HG03520 (cell line): ENCODE results near the gene FER.

ENCODE experiments used
- ATAC-seq: cut with Tn5 transposase; IDR thresholded peaks from one replicate; pipeline ENCODE4 v1.9.1; 2021; ENCODE audit warnings: mild to moderate bottlenecking, moderate library complexity; ENCODE audit not compliant: unreplicated experiment

Gene FER

GRCh38 chr5:109168151-109168550 is 420.5 kb downstream of the FER start:
- ATAC-seq = no peak

GRCh38 chr5:109170629-109171350 is 423.1 kb downstream of the FER start:
- no peak for ATAC-seq

GRCh38 chr5:109171437-109172073 is 423.9 kb downstream of the FER start:
- ATAC-seq = peak; percentile 80

- no peak for ATAC-seq
Observed at GRCh38 chr5:109173036-109173794, 425.5 kb downstream of the FER start.

- ATAC-seq = no peak
Observed at GRCh38 chr5:109177227-109177626, 429.5 kb downstream of the FER start.

GRCh38 chr5:109177782-109178181 is 430.1 kb downstream of the FER start:
- ATAC-seq = no peak

GRCh38 chr5:109180668-109181067 is 433.0 kb downstream of the FER start:
- ATAC-seq = no peak

GRCh38 chr5:109186759-109187158 is 439.1 kb downstream of the FER start:
- ATAC-seq = no peak

GRCh38 chr5:109191153-109191558 is 443.5 kb downstream of the FER start:
- no peak for ATAC-seq

GRCh38 chr5:109192027-109192426 is 444.3 kb downstream of the FER start:
- ATAC-seq = no peak

- ATAC-seq = no peak
Observed at GRCh38 chr5:109192555-109193281, 445.0 kb downstream of the FER start.

GRCh38 chr5:109195667-109196066 is 448.0 kb downstream of the FER start:
- ATAC-seq = no peak

- ATAC-seq = no peak
Observed at GRCh38 chr5:109196087-109196822, 448.6 kb downstream of the FER start.

- ATAC-seq = no peak
Observed at GRCh38 chr5:109196823-109197160, 449.1 kb downstream of the FER start.

- no peak for ATAC-seq
Observed at GRCh38 chr5:109199289-109199688, 451.6 kb downstream of the FER start.

GRCh38 chr5:109199799-109200620 is 452.3 kb downstream of the FER start:
- ATAC-seq = no peak

- no peak for ATAC-seq
Observed at GRCh38 chr5:109215040-109215439, 467.3 kb downstream of the FER start.

GRCh38 chr5:109218818-109219217 is 471.1 kb downstream of the FER start:
- ATAC-seq = no peak

GRCh38 chr5:109223531-109223930 is 475.8 kb downstream of the FER start:
- no peak for ATAC-seq
